Neural cell (in vitro differentiated cells): ENCODE measurements around the gene KRTAP10-3. TPM values are rescaled to one million over a fixed set of nuclear protein-coding genes. Genes with fewer than 3 reads are reported as not detected.

ENCODE experiments used
- H2AFZ ChIP-seq: fragments of 200-600, 300-800 bp; sonication (generic), shearing (Covaris generic); 2 replicates; pipeline ENCODE4 v1.6.0; 2014; ENCODE audit warnings: low read depth, mild to moderate bottlenecking, antibody characterized with exemption, low read length, moderate library complexity
- H3F3A ChIP-seq: fragments of 200-600 bp; shearing (Covaris generic); 2 replicates; pipeline ENCODE4 v1.6.1; 2016; ENCODE audit warnings: mild to moderate bottlenecking, moderate library complexity, mixed read lengths, antibody characterized with exemption, low read length; ENCODE audit not compliant: insufficient read depth, poor library complexity, severe bottlenecking
- H3K27ac ChIP-seq: fragments of 200-600, 300-800 bp; sonication (generic), shearing (Covaris generic); 2 replicates; pipeline ENCODE4 v1.5.1; 2014; ENCODE audit warnings: mild to moderate bottlenecking, low read length, moderate library complexity
- H3K27me3 ChIP-seq: fragments of 300-800, 200-600 bp; sonication (generic), shearing (Covaris generic); 2 replicates; pipeline ENCODE4 v1.6.0; 2014; ENCODE audit warnings: mild to moderate bottlenecking, low read depth, low read length, moderate library complexity; ENCODE audit not compliant: insufficient read depth
- H3K36me3 ChIP-seq: fragments of 300-800, 200-600 bp; sonication (generic), shearing (Covaris generic); 2 replicates; pipeline ENCODE4 v1.5.1; 2014; ENCODE audit warnings: mild to moderate bottlenecking, antibody characterized with exemption, low read length, moderate library complexity; ENCODE audit not compliant: insufficient read depth
- H3K4me2 ChIP-seq: fragments of 300-800, 200-600 bp; sonication (generic), shearing (Covaris generic); 2 replicates; pipeline ENCODE4 v1.6.0; 2014; ENCODE audit warnings: mild to moderate bottlenecking, low read length
- H3K4me3 ChIP-seq: fragments of 300-800, 200-600 bp; sonication (generic), shearing (Covaris generic); 2 replicates; pipeline ENCODE4 v1.5.1; 2014; ENCODE audit warnings: mild to moderate bottlenecking, low read length, moderate library complexity
- H3K79me2 ChIP-seq: fragments of 200-600 bp; shearing (Covaris generic); replicated peaks from 2 replicates; pipeline ENCODE4 v1.6.0; 2014; ENCODE audit warnings: mild to moderate bottlenecking, low read length, moderate library complexity; ENCODE audit not compliant: insufficient read depth
- H3K9ac ChIP-seq: fragments of 300-800, 200-600 bp; sonication (generic), shearing (Covaris generic); 2 replicates; pipeline ENCODE4 v1.6.1; 2016; ENCODE audit warnings: mild to moderate bottlenecking, low read length, mixed read lengths
- H3K9me2 ChIP-seq: fragments of 200-600 bp; shearing (Covaris generic); 2 replicates; pipeline ENCODE4 v1.6.1; 2016; ENCODE audit warnings: mild to moderate bottlenecking, low read length, mixed read lengths; ENCODE audit not compliant: insufficient read depth
- H3K9me3 ChIP-seq: fragments of 200-600, 300-800 bp; sonication (generic), shearing (Covaris generic); 2 replicates; pipeline ENCODE4 v1.6.1; 2016; ENCODE audit warnings: mild to moderate bottlenecking, mixed run types, low read length, moderate library complexity, mixed read lengths
- H4K20me1 ChIP-seq: fragments of 200-600 bp; shearing (Covaris generic); 2 replicates; pipeline ENCODE4 v1.6.1; 2016; ENCODE audit warnings: mild to moderate bottlenecking, mixed run types; ENCODE audit not compliant: insufficient read depth
- CTCF ChIP-seq: fragments of 450-650 bp; IDR thresholded peaks from 2 replicates; pipeline ENCODE4 v1.5.1; 2014; ENCODE audit warnings: antibody characterized with exemption, mild to moderate bottlenecking, moderate library complexity; ENCODE audit not compliant: poor library complexity, severe bottlenecking
- EP300 ChIP-seq: fragments of 450-650 bp; conservative IDR thresholded peaks from 2 replicates; pipeline ENCODE4 v1.6.1; 2014; ENCODE audit warnings: antibody characterized with exemption, mild to moderate bottlenecking, moderate library complexity; ENCODE audit not compliant: poor library complexity, severe bottlenecking
- EZH2 ChIP-seq: fragments of 200-600, 300-800 bp; shearing (Covaris generic), sonication (generic); IDR thresholded peaks from 2 replicates; pipeline ENCODE4 v1.6.1; 2014; ENCODE audit warnings: antibody characterized with exemption, low read length, borderline replicate concordance, mild to moderate bottlenecking; ENCODE audit not compliant: insufficient read depth, poor library complexity, severe bottlenecking
- MXI1 ChIP-seq: fragments of 450-650 bp; conservative IDR thresholded peaks from 2 replicates; pipeline ENCODE4 v1.6.1; 2014; ENCODE audit warnings: antibody characterized with exemption, mild to moderate bottlenecking; ENCODE audit not compliant: poor library complexity, severe bottlenecking
- POLR2AphosphoS5 ChIP-seq: IDR thresholded peaks from 2 replicates; pipeline ENCODE4 v1.6.1; 2012
- RAD21 ChIP-seq: fragments of 450-650 bp; conservative IDR thresholded peaks from 2 replicates; pipeline ENCODE4 v1.6.1; 2014; ENCODE audit warnings: antibody characterized with exemption, mild to moderate bottlenecking, moderate library complexity
- SMC3 ChIP-seq: fragments of 450-650 bp; conservative IDR thresholded peaks from 2 replicates; pipeline ENCODE4 v1.6.1; 2014; ENCODE audit warnings: antibody characterized with exemption, mild to moderate bottlenecking, moderate library complexity; ENCODE audit not compliant: poor library complexity
- TAF1 ChIP-seq: IDR thresholded peaks from 2 replicates; pipeline ENCODE4 v1.6.1; 2012; ENCODE audit warnings: low read depth
- polyA plus RNA-seq: library from polyadenylated mRNA; depleted of rRNA; stranded (reverse); fragments of >200 nt; gene quantifications from 2 replicates; pipeline ENCODE4 v1.2.3, GENCODE V29; 2014
- TF ChIP-seq, protein P1 (sequence below): IDR thresholded peaks from 2 replicates; pipeline ENCODE4 v1.6.1; 2012; ENCODE audit warnings: borderline replicate concordance

Gene KRTAP10-3
- polyA plus RNA-seq, 1 donor from 2014 or later: not detected

- H3K9me3 ChIP-seq: no peaks in the 10 kb centered on the region
- H3K4me3 ChIP-seq: no peak overlapping the region
- no peaks in the 10 kb centered on the region for H3K9me2 ChIP-seq
- H3K27ac ChIP-seq: no peak overlapping the region
- H3K9ac ChIP-seq: no peak overlapping the region
- H3K36me3 ChIP-seq: no peaks in the 10 kb centered on the region
- no peaks in the 10 kb centered on the region for H3K27me3 ChIP-seq
- H3F3A ChIP-seq: no peaks in the 10 kb centered on the region
- H4K20me1 ChIP-seq: no peaks in the 10 kb centered on the region
- no peak overlapping the region for H2AFZ ChIP-seq
- H3K79me2 ChIP-seq: no peaks in the 10 kb centered on the region
- TF ChIP-seq EZH2: no peak
- TF ChIP-seq SMC3: no peak
- TF ChIP-seq, protein P1, sequence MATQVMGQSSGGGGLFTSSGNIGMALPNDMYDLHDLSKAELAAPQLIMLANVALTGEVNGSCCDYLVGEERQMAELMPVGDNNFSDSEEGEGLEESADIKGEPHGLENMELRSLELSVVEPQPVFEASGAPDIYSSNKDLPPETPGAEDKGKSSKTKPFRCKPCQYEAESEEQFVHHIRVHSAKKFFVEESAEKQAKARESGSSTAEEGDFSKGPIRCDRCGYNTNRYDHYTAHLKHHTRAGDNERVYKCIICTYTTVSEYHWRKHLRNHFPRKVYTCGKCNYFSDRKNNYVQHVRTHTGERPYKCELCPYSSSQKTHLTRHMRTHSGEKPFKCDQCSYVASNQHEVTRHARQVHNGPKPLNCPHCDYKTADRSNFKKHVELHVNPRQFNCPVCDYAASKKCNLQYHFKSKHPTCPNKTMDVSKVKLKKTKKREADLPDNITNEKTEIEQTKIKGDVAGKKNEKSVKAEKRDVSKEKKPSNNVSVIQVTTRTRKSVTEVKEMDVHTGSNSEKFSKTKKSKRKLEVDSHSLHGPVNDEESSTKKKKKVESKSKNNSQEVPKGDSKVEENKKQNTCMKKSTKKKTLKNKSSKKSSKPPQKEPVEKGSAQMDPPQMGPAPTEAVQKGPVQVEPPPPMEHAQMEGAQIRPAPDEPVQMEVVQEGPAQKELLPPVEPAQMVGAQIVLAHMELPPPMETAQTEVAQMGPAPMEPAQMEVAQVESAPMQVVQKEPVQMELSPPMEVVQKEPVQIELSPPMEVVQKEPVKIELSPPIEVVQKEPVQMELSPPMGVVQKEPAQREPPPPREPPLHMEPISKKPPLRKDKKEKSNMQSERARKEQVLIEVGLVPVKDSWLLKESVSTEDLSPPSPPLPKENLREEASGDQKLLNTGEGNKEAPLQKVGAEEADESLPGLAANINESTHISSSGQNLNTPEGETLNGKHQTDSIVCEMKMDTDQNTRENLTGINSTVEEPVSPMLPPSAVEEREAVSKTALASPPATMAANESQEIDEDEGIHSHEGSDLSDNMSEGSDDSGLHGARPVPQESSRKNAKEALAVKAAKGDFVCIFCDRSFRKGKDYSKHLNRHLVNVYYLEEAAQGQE: no peak
- no peak for TF ChIP-seq MXI1
- no peak for TF ChIP-seq EP300
- no peak for TF ChIP-seq POLR2AphosphoS5
- no peak for TF ChIP-seq CTCF
- no peak for TF ChIP-seq RAD21
- TF ChIP-seq TAF1: no peak
- no peak overlapping the region for H3K4me2 ChIP-seq
Measured at GRCh38 chr21:44508711-44509445, 49.7 kb downstream of the KRTAP10-3 start.

- Histone ChIP-seq H3K9me3 (no peaks in the 10 kb centered on the region), H3F3A (no peaks in the 10 kb centered on the region), H2AFZ (no peak overlapping the region), H3K4me2 (no peak overlapping the region), H3K27ac (no peak overlapping the region), H3K4me3 (no peak overlapping the region), H3K27me3 (no peaks in the 10 kb centered on the region), H3K9me2 (no peaks in the 10 kb centered on the region), H4K20me1 (no peaks in the 10 kb centered on the region), H3K36me3 (no peaks in the 10 kb centered on the region), H3K9ac (no peak overlapping the region), H3K79me2 (no peaks in the 10 kb centered on the region)
- TF ChIP-seq TAF1 (no peak), RAD21 (no peak), EZH2 (no peak), POLR2AphosphoS5 (no peak), MXI1 (no peak), SMC3 (no peak), EP300 (no peak)
- TF ChIP-seq, protein P1: no peak
Measured at GRCh38 chr21:44508426-44508710, 50.2 kb downstream of the KRTAP10-3 start.

Other genes starting within 250 kb of the KRTAP10-3 start
- 36.0 and 36.5 TPM in 2 replicates for gene CFAP410, start 219.4 kb downstream of the KRTAP10-3 start, polyA plus RNA-seq
- 0.14 and 0.16 TPM in 2 replicates for gene TRPM2, start 205.2 kb downstream of the KRTAP10-3 start, polyA plus RNA-seq
- 3.8 and 5.0 TPM in 2 replicates for gene LRRC3, start 103.3 kb downstream of the KRTAP10-3 start, polyA plus RNA-seq
- not detected in 2 replicates for gene KRTAP10-1, start 18.6 kb downstream of the KRTAP10-3 start, polyA plus RNA-seq
- gene KRTAP10-2, start 7.3 kb downstream of the KRTAP10-3 start, polyA plus RNA-seq: not detected in 2 replicates
- gene KRTAP10-4, start 14.9 kb upstream of the KRTAP10-3 start, polyA plus RNA-seq: not detected in 2 replicates
- gene KRTAP10-5, start 21.8 kb upstream of the KRTAP10-3 start, polyA plus RNA-seq: not detected in 2 replicates
- gene KRTAP10-6, start 33.7 kb upstream of the KRTAP10-3 start, polyA plus RNA-seq: not detected in 2 replicates
- gene KRTAP10-7, start 41.8 kb upstream of the KRTAP10-3 start, polyA plus RNA-seq: not detected in 2 replicates
- not detected in 2 replicates for gene KRTAP10-8, start 53.3 kb upstream of the KRTAP10-3 start, polyA plus RNA-seq
- gene KRTAP10-9, start 68.3 kb upstream of the KRTAP10-3 start, polyA plus RNA-seq: not detected in 2 replicates
- not detected in 2 replicates for gene KRTAP10-10, start 78.6 kb upstream of the KRTAP10-3 start, polyA plus RNA-seq
- not detected in 2 replicates for gene KRTAP10-11, start 87.6 kb upstream of the KRTAP10-3 start, polyA plus RNA-seq
- gene KRTAP12-4, start 95.9 kb upstream of the KRTAP10-3 start, polyA plus RNA-seq: not detected in 2 replicates
- gene KRTAP12-3, start 99.1 kb upstream of the KRTAP10-3 start, polyA plus RNA-seq: not detected in 2 replicates
- gene KRTAP12-2, start 108.1 kb upstream of the KRTAP10-3 start, polyA plus RNA-seq: not detected in 2 replicates
- not detected in 2 replicates for gene KRTAP12-1, start 123.4 kb upstream of the KRTAP10-3 start, polyA plus RNA-seq
- not detected in 2 replicates for gene KRTAP10-12, start 138.4 kb upstream of the KRTAP10-3 start, polyA plus RNA-seq
- gene TSPEAR, start 152.8 kb upstream of the KRTAP10-3 start, polyA plus RNA-seq: 0.19 TPM in 1 of 2 replicates, not detected in the other
- 116 and 127 TPM in 2 replicates for gene UBE2G2, start 243.0 kb upstream of the KRTAP10-3 start, polyA plus RNA-seq